HG03064 (cell line): ENCODE results near the gene LCE1D.

Source experiments
- ATAC-seq: cut with Tn5 transposase; IDR thresholded peaks from one replicate; pipeline ENCODE4 v1.9.1; 2021; ENCODE audit warnings: low read depth; ENCODE audit not compliant: unreplicated experiment

The LCE1D gene

DNA sequence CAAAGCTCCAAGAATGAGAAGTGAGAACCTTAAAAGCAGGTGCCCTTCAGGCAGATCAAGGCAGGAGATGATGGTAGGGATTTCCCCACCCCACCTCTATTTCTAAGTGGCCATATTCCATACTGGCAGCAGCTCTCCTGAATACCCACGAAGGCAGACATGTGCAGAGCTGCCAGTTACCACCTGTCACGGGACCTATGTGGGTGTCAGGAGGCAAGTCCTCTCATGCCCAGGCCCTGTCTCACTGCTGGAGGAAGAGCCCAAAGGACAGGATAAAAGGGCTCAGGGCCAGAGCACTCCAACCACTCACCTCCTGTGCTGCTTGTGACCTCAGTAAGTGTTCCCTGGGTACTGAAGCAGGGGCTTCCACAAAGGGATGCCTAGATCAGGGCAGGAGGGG, 14.5 kb downstream of the LCE1D start:
- ATAC-seq, result no peak

DNA sequence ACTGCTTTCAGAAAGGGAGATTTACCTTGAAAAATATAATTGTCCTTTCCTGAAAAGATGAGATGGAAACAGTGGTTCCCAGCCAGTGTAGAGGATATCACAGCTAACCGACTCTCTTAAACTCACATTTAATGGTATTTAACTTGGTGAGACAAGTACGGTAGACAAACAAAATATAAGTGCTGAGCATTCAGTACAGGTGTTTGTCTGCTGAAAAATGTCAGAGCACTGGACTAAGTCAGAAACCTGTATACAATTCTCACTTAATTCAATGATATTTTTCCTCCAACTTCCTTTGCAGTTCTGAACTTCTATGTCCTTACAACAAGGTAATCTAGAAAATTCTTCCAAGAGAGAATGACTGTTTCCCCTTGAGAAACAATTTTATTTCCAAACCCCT, 15.2 kb downstream of the LCE1D start, which contains the start of gene LCE1B:
LCE1B (plus strand) TSS at position 301 of the 400 bp plus-strand sequence. CDS start 476 bp downstream, outside the sequence.
- no peak for ATAC-seq

DNA sequence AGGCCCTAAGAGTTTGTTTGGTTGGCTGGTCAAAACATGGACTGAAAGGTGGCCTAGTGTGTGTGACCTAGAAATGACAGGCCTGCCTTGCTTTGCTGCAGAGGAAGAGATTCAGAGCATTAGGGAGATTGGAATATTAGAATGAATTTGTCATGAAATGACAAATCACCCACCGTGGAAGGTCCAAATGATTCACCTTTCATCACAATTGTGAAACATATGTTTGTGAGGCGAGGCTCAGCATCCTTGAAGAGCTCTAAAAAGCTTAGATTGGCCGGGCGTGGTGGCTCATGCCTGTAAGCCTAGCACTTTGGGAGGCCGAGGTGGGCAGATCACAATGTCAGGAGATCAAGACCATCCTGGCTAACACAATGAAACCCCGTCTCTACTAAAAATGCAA, 20.8 kb downstream of the LCE1D start:
- ATAC-seq, result no peak

DNA sequence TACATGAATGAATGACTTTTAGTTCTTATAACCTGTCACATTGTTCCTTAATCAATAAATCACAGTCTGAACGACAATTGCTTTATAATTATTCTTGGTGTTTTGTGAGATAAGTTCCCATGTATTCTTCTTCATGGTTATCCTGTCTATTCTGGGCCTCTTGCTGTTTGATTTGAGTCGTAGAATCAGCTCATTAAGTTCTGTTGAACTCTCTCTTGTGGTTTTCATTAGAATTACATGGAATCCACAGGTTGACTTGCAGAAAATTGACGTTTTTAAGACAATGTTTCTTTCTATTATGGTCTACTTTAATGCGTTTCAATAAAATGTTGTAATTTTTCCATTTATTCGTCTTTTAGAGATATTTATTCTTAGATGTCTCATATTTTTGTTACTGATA, 26.8 kb downstream of the LCE1D start:
- no peak for ATAC-seq

DNA sequence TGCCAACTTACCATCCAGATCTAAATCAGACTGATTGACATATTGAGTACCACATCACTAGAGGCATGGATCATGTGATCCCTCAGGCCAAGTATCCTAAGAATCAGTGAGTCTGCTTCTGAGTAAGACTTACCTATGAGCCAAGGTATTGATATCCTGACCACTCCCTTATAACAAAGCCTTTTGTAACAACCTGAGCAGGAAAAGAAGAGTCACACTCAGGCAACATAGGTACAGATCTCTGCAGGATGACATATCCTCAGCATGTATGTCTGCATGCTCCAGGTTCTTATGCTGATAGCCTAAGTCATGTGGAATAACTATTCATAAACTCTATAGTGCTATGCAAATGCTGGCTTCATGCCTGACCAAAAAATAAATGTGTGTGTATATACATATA, 28.4 kb downstream of the LCE1D start:
- ATAC-seq, result no peak

DNA sequence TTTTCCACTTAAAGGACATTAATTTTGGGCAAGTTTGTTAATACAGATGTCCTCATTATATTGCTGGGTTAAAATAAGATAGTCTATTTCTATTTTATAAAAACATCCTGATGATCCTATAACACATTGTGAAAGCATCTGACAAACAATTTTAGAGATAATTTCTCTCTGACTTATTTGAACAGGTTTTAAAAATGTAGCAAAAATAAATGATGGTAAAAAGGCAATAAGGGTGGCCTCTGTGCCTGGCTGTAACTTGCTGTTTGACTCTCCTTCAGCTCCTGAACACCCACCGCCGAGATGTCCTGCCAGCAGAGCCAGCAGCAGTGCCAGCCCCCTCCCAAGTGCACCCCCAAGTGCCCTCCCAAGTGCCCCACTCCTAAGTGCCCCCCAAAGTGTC, 30.7 kb downstream of the LCE1D start, which contains the start of gene LCE1A:
LCE1A (plus strand) TSS at position 301 of the 400 bp plus-strand sequence; CDS start at position 301, 0 bp downstream.
- no peak for ATAC-seq

DNA sequence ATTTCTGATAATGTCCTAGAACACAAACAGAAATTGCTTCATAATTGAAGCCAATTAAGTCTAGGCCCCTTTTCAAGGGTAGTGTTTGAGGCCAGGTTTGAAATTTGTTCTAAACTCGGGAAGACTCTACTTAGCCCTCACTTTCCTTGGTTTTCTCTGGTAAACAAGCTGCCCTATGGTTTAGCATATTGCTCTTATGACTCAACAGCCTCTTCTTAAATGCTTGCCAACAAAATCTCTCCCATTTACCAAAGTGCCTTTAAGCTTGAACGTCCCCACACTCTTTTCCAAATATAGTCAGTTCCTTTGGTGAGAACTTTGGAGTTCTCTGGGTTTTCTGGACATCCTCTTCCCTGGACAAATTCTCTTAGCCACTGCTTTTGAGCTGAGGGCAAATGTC, 40.3 kb downstream of the LCE1D start:
- no peak for ATAC-seq

DNA sequence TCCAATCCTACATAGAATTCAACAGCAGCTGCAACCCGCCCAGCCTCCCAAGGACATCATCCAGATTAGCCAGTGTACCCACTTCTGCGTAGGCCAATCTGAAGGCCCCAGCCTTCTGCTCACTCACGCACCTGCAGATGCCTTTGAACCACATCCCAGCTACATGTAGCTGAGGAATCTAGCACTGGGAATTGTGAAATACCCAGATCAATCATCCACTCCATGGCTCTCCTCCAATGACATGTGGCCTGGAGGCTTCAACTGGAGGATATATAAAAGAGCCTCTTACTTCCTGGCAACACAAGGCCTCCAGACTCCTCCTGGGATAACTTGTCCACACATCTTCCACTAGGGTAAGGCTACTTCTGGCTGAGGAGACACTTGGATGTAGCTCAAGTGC, 46.0 kb downstream of the LCE1D start, which contains the start of gene LCE6A:
LCE6A (plus strand) TSS at position 301 of the 400 bp plus-strand sequence. CDS start 665 bp downstream, outside the sequence.
- ATAC-seq, result no peak
